GM12892 (cell line): Measurements from ENCODE around the gene FBLN1.
"Not testable (repeated sequence)": the region's sequence is repeated elsewhere in the genome, so short reads cannot be mapped to it uniquely, and the experiment has no call there.

Experiments used
- POLR2AphosphoS5 ChIP-seq: IDR thresholded peaks from 2 replicates; pipeline ENCODE4 v1.6.1; 2011; ENCODE audit warnings: low read depth, low read length, control low read depth
- TAF1 ChIP-seq: IDR thresholded peaks from 2 replicates; pipeline ENCODE4 v1.6.1; 2011; ENCODE audit warnings: low read depth, mild to moderate bottlenecking, control low read depth, low read length, borderline replicate concordance

DNA sequence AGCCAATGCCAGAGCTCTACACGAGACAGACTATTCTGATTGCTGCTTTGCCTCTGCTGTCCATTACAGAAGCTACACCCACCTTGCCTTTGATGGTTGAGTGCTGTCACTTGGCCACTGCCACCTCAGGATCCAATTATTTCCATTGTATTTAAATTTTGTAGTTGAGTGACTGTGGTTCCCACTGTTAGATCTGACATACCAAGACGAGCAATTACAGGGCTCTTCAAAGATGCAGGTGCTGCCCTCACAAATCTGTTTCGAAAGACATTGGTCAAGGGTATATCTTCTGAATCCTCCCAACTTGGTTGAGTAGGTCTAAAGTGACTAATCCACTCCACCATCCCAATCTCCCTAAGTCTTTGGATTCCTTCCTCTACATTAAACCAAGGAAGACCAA, 57.4 kb downstream of the FBLN1 start:
- not testable (repeated sequence) for TF ChIP-seq TAF1, POLR2AphosphoS5
